ENCODE measurements around the gene PTX4.

Gene PTX4

DNA sequence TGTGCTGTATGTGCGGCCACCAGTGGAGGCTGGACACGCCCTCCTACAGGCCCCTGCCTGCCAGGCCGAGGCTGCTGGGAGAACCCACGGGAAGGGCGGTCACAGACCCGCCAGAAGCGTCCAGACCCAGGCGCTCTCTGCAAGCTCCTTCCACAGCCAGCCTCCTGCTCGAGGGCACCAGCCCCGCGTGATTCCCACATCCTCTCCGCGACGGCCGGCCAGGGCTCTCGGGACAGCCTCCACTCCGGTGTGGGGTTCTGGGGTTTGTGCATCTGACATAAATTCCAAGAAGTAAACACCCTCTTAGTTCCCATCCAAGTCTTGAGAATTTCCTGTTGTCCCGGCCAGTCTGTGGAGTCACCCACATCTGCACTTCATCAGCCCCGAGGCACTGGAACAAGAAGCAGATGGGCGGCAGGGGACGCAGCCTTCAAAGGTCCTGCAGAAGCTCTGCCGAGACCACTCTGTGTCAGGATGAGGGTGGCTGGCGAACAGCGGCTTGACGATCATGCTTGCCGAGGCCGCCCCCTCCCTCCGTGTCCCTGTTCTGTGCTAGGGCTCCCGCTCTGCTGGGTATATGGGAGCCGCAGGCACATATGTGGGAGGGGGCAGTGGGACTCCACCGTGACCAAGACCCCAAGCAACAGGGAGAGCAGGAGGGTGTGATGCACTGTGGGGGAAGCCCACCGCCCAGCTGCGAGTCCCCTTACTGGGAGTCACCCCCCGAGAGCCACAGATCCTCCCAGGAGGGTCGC, 42.3 kb upstream of the PTX4 start:
- Histone ChIP-seq H3K4me1 (ENCODE audit: control insufficient read depth, insufficient read depth, low read length) (peaks cover 50% of the 10 kb centered on the region), H3K9ac (ENCODE audit: low read length) (peak overlapping the region; percentile 73)

DNA sequence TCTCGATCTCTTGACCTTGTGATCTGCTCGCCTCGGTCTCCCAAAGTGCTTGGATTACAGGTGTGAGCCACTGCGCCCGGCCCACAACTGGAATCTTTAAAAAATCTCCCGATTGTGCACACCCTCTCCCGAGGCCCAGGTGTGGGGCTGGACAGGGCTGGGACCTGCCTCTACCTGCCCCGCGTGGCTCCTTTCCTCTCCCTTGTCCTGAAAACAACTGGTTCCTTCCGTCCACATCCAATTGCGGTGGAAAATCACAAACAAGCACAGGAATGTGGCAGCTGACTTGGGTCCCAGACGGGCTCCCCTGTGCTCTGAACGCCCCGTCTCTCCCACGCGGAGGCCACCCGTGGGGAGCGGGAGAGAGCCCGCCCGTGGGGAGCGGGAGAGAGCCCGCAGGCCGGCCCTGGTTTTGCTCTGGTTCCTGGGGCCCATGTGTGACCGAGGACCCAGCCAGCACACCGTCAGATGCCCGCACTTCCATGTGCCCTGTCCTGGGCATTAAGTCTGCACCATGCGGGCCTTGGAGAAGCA, 41.7 kb upstream of the PTX4 start:
- DNase-seq (ENCODE audit: low read depth): no peak
- H3K27me3 ChIP-seq (replicated peaks; ENCODE audit: control insufficient read depth, insufficient read depth, low read length): no peaks in the 10 kb centered on the region
- peak overlapping the region; percentile 44 for H3K4me3 ChIP-seq (ENCODE audit: low read length)
- no peaks in the 10 kb centered on the region for H3K9me3 ChIP-seq (ENCODE audit: control insufficient read depth, low read length)
- peaks cover 46% of the 10 kb centered on the region for H3K4me1 ChIP-seq (ENCODE audit: control insufficient read depth, insufficient read depth, low read length)
- peak overlapping the region; percentile 73 for H3K9ac ChIP-seq (ENCODE audit: low read length)
- H3K36me3 ChIP-seq (ENCODE audit: control insufficient read depth, insufficient read depth, low read length, severe bottlenecking): no peaks in the 10 kb centered on the region

More for the DNA sequence above, 42.3 kb upstream of the PTX4 start:
- no peaks in the 10 kb centered on the region for H3K27me3 ChIP-seq (replicated peaks; ENCODE audit: control insufficient read depth, insufficient read depth, low read length)
- DNase-seq (ENCODE audit: low read depth): peak; percentile 94
- no peaks in the 10 kb centered on the region for H3K36me3 ChIP-seq (ENCODE audit: control insufficient read depth, insufficient read depth, low read length, severe bottlenecking)
- H3K4me3 ChIP-seq (ENCODE audit: low read length): peak overlapping the region; percentile 44
- H3K9me3 ChIP-seq (ENCODE audit: control insufficient read depth, low read length): no peaks in the 10 kb centered on the region

DNA sequence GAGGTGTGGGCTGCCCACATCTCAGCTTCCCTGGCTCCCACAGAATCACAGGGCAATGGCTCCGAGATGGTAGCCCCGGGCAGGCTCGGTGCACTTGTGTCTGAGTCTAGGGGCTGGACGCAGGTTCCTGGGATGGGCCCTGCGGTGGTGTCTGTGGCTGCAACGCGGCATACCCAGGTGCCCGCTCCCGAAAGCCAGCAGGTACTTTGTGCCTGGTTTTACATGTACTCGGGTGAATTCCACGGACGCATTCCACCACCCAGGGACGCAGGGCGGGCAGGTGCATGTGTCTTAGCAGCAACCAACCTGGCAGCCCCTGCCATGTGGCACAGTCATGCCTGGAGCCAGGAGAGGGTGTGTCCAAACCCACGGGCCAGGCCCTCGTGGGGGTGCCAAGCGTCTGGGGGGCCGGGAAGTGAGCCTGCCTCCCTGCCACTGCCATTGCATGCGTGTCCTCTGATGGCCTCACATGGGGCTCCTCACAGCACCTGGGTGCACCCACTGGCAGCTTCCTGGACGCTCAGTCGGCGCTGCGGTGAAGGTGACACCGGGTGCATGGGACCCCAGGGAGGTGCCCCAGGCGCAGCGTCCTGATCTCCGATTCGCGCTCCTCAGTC, 40.3 kb upstream of the PTX4 start:
- no peak overlapping the region for H3K4me3 ChIP-seq (ENCODE audit: low read length)
- H3K9me3 ChIP-seq (ENCODE audit: control insufficient read depth, low read length): no peaks in the 10 kb centered on the region
- H3K4me1 ChIP-seq (ENCODE audit: control insufficient read depth, insufficient read depth, low read length): peaks cover 40% of the 10 kb centered on the region
- no peak for DNase-seq (ENCODE audit: low read depth)
- peaks cover under 1% of the 10 kb centered on the region for H3K36me3 ChIP-seq (ENCODE audit: control insufficient read depth, insufficient read depth, low read length, severe bottlenecking)
- no peak overlapping the region for H3K9ac ChIP-seq (ENCODE audit: low read length)
- H3K27me3 ChIP-seq (replicated peaks; ENCODE audit: control insufficient read depth, insufficient read depth, low read length): no peaks in the 10 kb centered on the region

DNA sequence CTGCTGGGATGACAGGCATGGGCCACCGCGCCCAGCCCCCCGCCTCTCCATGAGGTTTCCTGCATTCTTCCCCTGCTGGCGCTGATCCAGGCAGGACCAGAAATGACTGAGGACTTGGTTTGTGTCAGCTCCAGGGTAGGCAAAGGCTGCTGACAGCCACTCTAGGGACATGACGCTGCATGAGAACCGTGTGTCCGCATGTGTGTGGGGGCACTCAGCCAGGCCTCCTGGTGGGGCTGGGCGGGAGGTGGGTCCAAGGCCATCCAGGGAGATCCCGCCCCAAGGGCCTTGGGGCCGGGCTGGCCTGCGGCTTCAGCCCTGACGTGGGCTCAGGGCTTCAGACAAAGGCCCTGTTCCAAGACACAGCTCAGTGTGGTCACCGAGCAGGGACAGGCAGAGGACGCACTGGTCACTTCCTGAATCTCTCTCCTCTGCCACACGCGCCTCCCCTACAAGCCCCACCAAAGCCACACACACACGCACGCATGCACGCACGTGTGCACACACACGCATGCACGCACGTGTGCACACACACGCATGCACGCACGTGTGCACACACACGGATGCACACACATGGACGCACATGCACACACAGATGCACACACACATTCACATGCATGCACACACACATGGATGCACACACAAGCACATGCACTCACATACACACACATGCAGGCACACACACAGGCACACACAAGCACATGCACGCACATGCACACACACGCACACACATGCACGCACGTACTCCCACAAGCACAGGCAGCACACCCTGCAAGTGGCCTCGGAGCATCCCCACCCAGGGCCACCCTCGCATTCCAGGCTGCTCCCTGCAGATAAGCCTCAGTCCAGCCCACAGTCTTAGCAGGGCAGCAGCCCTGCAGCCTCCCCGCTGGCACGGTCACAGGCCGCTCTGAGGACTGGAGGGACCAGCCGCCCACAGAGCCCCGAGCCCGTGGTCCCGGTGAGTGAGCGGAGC, 39.4 kb upstream of the PTX4 start:
- Histone ChIP-seq H3K9me3 (ENCODE audit: control insufficient read depth, low read length) (no peaks in the 10 kb centered on the region), H3K36me3 (ENCODE audit: control insufficient read depth, insufficient read depth, low read length, severe bottlenecking) (peaks cover 5% of the 10 kb centered on the region), H3K4me3 (ENCODE audit: low read length) (no peak overlapping the region), H3K9ac (ENCODE audit: low read length) (no peak overlapping the region), H3K27me3 (replicated peaks; ENCODE audit: control insufficient read depth, insufficient read depth, low read length) (no peaks in the 10 kb centered on the region), H3K4me1 (ENCODE audit: control insufficient read depth, insufficient read depth, low read length) (peaks cover 38% of the 10 kb centered on the region)
- no peak for DNase-seq (ENCODE audit: low read depth)

DNA sequence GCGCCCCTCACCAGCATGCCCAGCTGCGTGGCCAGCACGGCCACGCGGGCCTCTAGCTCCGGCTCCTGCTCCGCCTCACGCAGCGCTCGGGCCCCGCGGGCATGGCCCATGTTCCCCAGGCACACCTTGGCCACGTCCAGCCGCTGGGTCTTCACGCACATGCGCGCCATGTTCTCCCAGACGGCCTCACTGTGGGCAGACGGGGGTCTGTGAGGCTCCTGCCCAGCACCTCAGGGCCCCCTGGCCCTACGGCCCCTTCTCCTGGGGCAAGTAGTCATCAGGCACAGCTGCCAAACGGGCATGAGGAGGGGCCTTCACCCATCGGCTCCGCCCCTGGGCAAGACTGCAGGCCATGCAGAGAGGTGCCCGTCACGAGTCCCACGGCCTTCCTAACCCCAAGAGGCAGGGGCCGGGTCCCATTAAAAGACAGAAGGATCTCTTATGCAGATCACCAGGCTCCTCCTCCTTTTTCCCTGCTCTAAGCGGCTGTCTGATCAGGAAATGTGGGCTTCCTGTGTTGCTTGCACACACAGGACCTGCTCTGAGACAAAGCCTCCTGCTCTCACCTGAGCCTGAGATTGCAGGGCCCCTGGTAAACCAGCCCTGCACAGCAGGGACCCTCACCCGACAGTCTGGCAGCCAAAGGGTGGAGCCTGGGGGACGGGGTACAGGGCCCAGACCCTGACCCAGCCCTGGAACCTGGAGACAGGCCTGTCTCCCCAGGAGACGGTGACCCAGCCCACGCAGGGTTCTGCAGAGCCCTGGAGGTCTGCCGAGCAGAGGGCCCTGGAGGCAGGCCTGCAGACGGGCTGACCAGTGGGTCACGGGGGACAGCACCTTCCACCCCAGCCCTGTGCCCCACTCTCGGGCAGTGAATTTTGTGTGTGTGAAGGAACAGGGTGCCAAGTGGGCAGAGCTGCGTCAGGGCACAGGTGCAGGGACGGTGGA, 38.1 kb upstream of the PTX4 start:
- Histone ChIP-seq H3K4me3 (ENCODE audit: low read length) (no peak overlapping the region), H3K4me1 (ENCODE audit: control insufficient read depth, insufficient read depth, low read length) (peaks cover 25% of the 10 kb centered on the region), H3K9ac (ENCODE audit: low read length) (no peak overlapping the region), H3K27me3 (replicated peaks; ENCODE audit: control insufficient read depth, insufficient read depth, low read length) (no peaks in the 10 kb centered on the region), H3K36me3 (ENCODE audit: control insufficient read depth, insufficient read depth, low read length, severe bottlenecking) (peaks cover 5% of the 10 kb centered on the region), H3K9me3 (ENCODE audit: control insufficient read depth, low read length) (no peaks in the 10 kb centered on the region)
- DNase-seq (ENCODE audit: low read depth): no peak

DNA sequence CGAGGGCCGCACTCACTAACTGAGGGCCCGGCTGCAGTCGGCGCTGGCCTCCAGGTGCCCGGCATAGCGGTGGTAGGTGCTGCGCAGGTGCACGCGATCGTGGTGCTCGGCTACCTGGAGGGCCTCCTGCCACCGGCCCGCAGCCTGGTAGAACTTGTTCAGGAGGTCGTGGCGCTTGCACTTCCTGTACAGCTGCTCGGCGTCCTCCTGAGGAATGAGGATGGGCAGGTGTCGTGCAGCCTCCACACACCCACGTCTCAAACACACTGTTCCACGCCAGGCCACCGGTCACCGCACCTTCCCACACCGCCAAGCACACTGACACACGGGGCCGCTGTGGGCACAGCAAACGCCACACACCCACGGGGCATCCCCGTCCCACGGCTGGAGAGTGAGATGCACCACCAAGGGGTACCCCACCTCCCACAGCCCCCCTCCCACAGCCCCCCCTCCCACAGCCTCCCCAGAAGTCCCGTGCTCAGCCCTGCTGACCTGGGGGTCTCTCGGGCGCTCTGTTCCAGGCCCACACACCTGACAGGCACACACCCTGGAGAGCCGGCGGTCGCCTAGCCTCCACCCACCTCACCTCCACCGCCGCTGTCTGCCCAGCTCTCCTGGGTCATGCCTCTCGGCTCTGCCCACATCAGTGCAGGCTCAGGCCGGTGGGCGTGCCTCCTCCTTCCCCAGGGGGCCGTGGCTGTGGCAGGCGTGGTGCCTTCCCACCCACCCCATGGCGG, 37.3 kb upstream of the PTX4 start:
- no peaks in the 10 kb centered on the region for H3K9me3 ChIP-seq (ENCODE audit: control insufficient read depth, low read length)
- DNase-seq (ENCODE audit: low read depth): no peak
- H3K27me3 ChIP-seq (replicated peaks; ENCODE audit: control insufficient read depth, insufficient read depth, low read length): no peaks in the 10 kb centered on the region
- peaks cover 17% of the 10 kb centered on the region for H3K4me1 ChIP-seq (ENCODE audit: control insufficient read depth, insufficient read depth, low read length)
- no peak overlapping the region for H3K4me3 ChIP-seq (ENCODE audit: low read length)
- no peak overlapping the region for H3K9ac ChIP-seq (ENCODE audit: low read length)
- peaks cover 5% of the 10 kb centered on the region for H3K36me3 ChIP-seq (ENCODE audit: control insufficient read depth, insufficient read depth, low read length, severe bottlenecking)

DNA sequence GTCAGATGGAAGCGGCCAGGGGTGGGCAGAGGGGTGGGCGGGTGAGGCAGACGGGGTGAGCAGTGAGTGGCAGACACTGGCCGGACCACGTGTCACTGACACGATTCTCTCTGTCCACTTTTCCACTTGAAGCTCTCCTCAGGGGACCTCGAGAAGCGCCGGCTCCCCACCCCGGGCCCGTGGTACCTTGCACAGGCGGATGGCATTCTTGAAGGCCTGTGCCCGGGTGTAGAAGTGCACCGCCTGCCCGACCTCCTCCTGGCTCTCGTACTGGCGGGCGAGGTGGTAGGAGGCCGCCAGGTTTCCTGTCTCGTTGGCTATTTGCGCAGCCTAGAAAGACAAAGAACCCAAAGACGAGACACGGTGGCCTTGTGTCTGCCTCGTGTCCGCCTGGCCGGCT, 35.6 kb upstream of the PTX4 start:
- Histone ChIP-seq H3K36me3 (ENCODE audit: control insufficient read depth, insufficient read depth, low read length, severe bottlenecking) (peaks cover 8% of the 10 kb centered on the region), H3K4me1 (ENCODE audit: control insufficient read depth, insufficient read depth, low read length) (peaks cover 9% of the 10 kb centered on the region), H3K9me3 (ENCODE audit: control insufficient read depth, low read length) (no peaks in the 10 kb centered on the region), H3K4me3 (ENCODE audit: low read length) (no peak overlapping the region), H3K27me3 (replicated peaks; ENCODE audit: control insufficient read depth, insufficient read depth, low read length) (no peaks in the 10 kb centered on the region), H3K9ac (ENCODE audit: low read length) (no peak overlapping the region)
- no peak for DNase-seq (ENCODE audit: low read depth)

DNA sequence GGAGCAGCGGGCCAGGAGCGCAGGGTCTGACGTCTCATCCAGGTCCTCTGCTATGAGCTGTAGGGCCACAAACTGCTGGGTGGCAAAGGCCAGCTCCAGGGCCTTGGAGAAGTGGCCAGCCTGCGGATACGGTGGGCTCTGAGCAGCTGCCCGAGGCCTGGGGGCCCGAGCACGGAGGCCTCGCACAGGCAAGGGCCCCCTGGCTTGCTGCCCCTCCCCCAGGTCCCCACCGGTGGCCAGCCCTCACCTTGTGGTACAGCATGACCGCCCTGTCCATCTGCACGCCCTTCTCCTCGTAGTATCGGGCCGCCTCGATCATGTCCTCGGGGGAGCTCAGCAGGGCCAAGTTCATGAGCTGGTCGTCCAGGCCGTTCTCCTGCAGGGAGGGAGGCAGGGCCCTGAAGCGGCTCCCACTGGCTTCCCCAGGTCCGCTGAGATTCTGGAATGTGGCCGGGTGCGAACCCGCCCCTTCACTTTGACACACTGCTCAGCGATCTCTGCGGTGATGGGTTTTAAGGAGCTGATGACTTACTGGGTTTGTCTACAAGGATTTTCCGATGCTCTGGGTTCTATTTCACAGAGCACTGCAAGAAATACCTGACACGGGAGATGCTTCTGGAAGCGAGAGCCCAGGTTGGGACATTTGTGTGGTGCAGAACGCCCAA, 35.0 kb upstream of the PTX4 start:
- no peak overlapping the region for H3K9ac ChIP-seq (ENCODE audit: low read length)
- no peaks in the 10 kb centered on the region for H3K9me3 ChIP-seq (ENCODE audit: control insufficient read depth, low read length)
- no peaks in the 10 kb centered on the region for H3K27me3 ChIP-seq (replicated peaks; ENCODE audit: control insufficient read depth, insufficient read depth, low read length)
- peaks cover 9% of the 10 kb centered on the region for H3K4me1 ChIP-seq (ENCODE audit: control insufficient read depth, insufficient read depth, low read length)
- H3K36me3 ChIP-seq (ENCODE audit: control insufficient read depth, insufficient read depth, low read length, severe bottlenecking): peaks cover 8% of the 10 kb centered on the region
- H3K4me3 ChIP-seq (ENCODE audit: low read length): no peak overlapping the region
- no peak for DNase-seq (ENCODE audit: low read depth)

DNA sequence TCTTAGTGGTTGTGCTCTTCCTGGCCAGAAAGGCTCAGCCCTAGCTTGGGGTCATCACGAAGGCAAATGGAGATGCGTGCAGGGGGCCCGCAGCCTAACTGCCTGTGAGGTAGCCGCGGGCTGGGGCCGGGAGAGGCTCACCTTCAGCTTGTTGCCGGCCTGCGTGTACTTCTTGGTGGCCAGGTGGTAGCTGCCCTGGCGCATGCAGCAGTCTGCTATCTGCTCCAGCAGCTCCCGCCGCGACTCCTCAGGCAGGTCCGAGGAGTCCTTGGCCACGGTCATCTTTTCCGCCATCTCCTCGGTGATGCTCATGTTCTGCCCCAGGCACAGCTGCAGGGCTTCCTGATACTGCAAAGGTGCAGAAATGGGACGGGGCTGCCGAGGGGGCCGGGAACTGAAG, 31.7 kb upstream of the PTX4 start:
- peaks cover 8% of the 10 kb centered on the region for H3K36me3 ChIP-seq (ENCODE audit: control insufficient read depth, insufficient read depth, low read length, severe bottlenecking)
- no peak overlapping the region for H3K4me3 ChIP-seq (ENCODE audit: low read length)
- H3K4me1 ChIP-seq (ENCODE audit: control insufficient read depth, insufficient read depth, low read length): no peaks in the 10 kb centered on the region
- no peaks in the 10 kb centered on the region for H3K27me3 ChIP-seq (replicated peaks; ENCODE audit: control insufficient read depth, insufficient read depth, low read length)
- H3K9me3 ChIP-seq (ENCODE audit: control insufficient read depth, low read length): no peaks in the 10 kb centered on the region
- no peak for DNase-seq (ENCODE audit: low read depth)
- no peak overlapping the region for H3K9ac ChIP-seq (ENCODE audit: low read length)

Measured in adipocyte (in vitro differentiated cells).